Astrocyte (in vitro differentiated cells and primary cell): ENCODE measurements around the gene LMNTD2.

Source experiments
- CTCF ChIP-seq: IDR thresholded peaks from 2 replicates; pipeline ENCODE4 v1.5.1; 2011; ENCODE audit warnings: low read depth, mild to moderate bottlenecking, inconsistent platforms, low read length, moderate library complexity; ENCODE audit not compliant: insufficient read depth
- EZH2 ChIP-seq: IDR thresholded peaks from 2 replicates; pipeline ENCODE4 v1.6.1; 2012; ENCODE audit warnings: mild to moderate bottlenecking, low read length, inconsistent platforms; ENCODE audit not compliant: insufficient read depth

- TF ChIP-seq CTCF (no peak), EZH2 (no peak)
These were observed 7.2 kb upstream of the LMNTD2 start for GRCh38 chr11:567629-568292.
